GM23338 (cell line): ENCODE data around the gene CHRNB4. TPM values are rescaled to one million over a fixed set of nuclear protein-coding genes. Genes with fewer than 3 reads are reported as not detected.

ENCODE experiments used
- ATAC-seq: fragments of 200-7000 bp; cut with Tn5 transposase; 3 replicates; pipeline ENCODE4 v1.9.1; 2020
- DNase-seq: peaks from one replicate; pipeline ENCODE4 v3.0.0-alpha.2; 2015; ENCODE audit warnings: low spot score
- H2AFZ ChIP-seq: fragments of 200-600 bp; sonication (generic); 2 replicates; pipeline ENCODE4 v1.8.0; 2016; ENCODE audit warnings: antibody characterized with exemption, mild to moderate bottlenecking, moderate library complexity
- H3F3A ChIP-seq: fragments of 200-600 bp; sonication (generic); replicated peaks from 2 replicates; pipeline ENCODE4 v1.8.0; 2017; ENCODE audit warnings: antibody characterized with exemption, mixed run types, low read depth
- H3K27ac ChIP-seq: fragments of 200-600 bp; sonication (generic); 2 replicates; pipeline ENCODE4 v1.6.1; 2016; ENCODE audit warnings: low read depth
- H3K27me3 ChIP-seq: fragments of 200-600 bp; sonication (generic); 2 replicates; pipeline ENCODE4 v1.8.0; 2016; ENCODE audit warnings: mild to moderate bottlenecking, mixed run types, moderate library complexity; ENCODE audit not compliant: insufficient read depth
- H3K36me3 ChIP-seq: fragments of 200-600 bp; sonication (generic); 2 replicates; pipeline ENCODE4 v1.8.0; 2016; ENCODE audit warnings: mild to moderate bottlenecking; ENCODE audit not compliant: insufficient read depth
- H3K4me1 ChIP-seq: fragments of 200-600 bp; sonication (generic); 2 replicates; pipeline ENCODE4 v1.8.0; 2016; ENCODE audit warnings: mild to moderate bottlenecking, moderate library complexity; ENCODE audit not compliant: insufficient read depth
- H3K4me2 ChIP-seq: fragments of 200-600 bp; sonication (generic); 2 replicates; pipeline ENCODE4 v1.7.1; 2017; ENCODE audit warnings: mixed run types
- H3K4me3 ChIP-seq: fragments of 200-600 bp; sonication (generic); 2 replicates; pipeline ENCODE4 v1.6.1; 2016; ENCODE audit warnings: mixed run types
- H3K79me2 ChIP-seq: fragments of 200-600 bp; sonication (generic); replicated peaks from 2 replicates; pipeline ENCODE4 v1.8.0; 2017; ENCODE audit warnings: mild to moderate bottlenecking; ENCODE audit not compliant: insufficient read depth
- H3K9me2 ChIP-seq: fragments of 200-600 bp; sonication (generic); 2 replicates; pipeline ENCODE4 v1.8.0; 2017; ENCODE audit not compliant: insufficient read depth
- H4K20me1 ChIP-seq: fragments of 200-600 bp; sonication (generic); replicated peaks from 2 replicates; pipeline ENCODE4 v1.8.0; 2017; ENCODE audit warnings: mild to moderate bottlenecking; ENCODE audit not compliant: insufficient read depth
- H3K27ac Mint-ChIP-seq: 2 replicates; pipeline ENCODE4 v1.8.0; 2020; ENCODE audit warnings: inconsistent platforms, mild to moderate bottlenecking, moderate library complexity, mixed read lengths
- H3K27me3 Mint-ChIP-seq: 3 replicates; pipeline ENCODE4 v1.8.0; 2022; ENCODE audit warnings: low read depth, mild to moderate bottlenecking, moderate library complexity, mixed read lengths, inconsistent platforms; ENCODE audit not compliant: insufficient read depth, poor library complexity
- H3K36me3 Mint-ChIP-seq: 3 replicates; pipeline ENCODE4 v1.8.0; 2021; ENCODE audit warnings: low read depth, mild to moderate bottlenecking, inconsistent platforms, moderate library complexity, mixed read lengths
- H3K4me1 Mint-ChIP-seq: 3 replicates; pipeline ENCODE4 v1.8.0; 2020; ENCODE audit warnings: mild to moderate bottlenecking, inconsistent platforms, mixed read lengths
- H3K4me3 Mint-ChIP-seq: 3 replicates; pipeline ENCODE4 v1.8.0; 2021; ENCODE audit warnings: moderate library complexity, mild to moderate bottlenecking, inconsistent platforms, mixed read lengths
- H3K9me3 Mint-ChIP-seq: 3 replicates; pipeline ENCODE4 v1.8.0; 2020; ENCODE audit warnings: moderate library complexity, mild to moderate bottlenecking, inconsistent platforms, mixed read lengths
- CREB1 ChIP-seq: fragments of 250-450 bp; sonication (Bioruptor Pico); IDR thresholded peaks from 2 replicates; pipeline ENCODE4 v1.5.0; 2020; ENCODE audit warnings: low read depth, mild to moderate bottlenecking, moderate library complexity
- ETS1 ChIP-seq: IDR thresholded peaks from 2 replicates; pipeline ENCODE4 v1.6.1; 2016; ENCODE audit warnings: antibody characterized with exemption
- EZH2phosphoT487 ChIP-seq: fragments of 200-600 bp; sonication (generic); IDR thresholded peaks from one replicate; pipeline ENCODE4 v1.8.1; 2018; ENCODE audit warnings: antibody characterized with exemption; ENCODE audit not compliant: unreplicated experiment
- JUNB ChIP-seq: IDR thresholded peaks from one replicate; pipeline ENCODE4 v1.6.1; 2016; ENCODE audit warnings: antibody characterized with exemption; ENCODE audit not compliant: unreplicated experiment
- NANOG ChIP-seq: IDR thresholded peaks from 2 replicates; pipeline ENCODE4 v1.6.1; 2016; ENCODE audit warnings: antibody characterized with exemption, borderline replicate concordance
- POLR2AphosphoS5 ChIP-seq: IDR thresholded peaks from 2 replicates; pipeline ENCODE4 v1.6.1; 2016; ENCODE audit warnings: antibody characterized with exemption, low read depth
- ZNF114 ChIP-seq: fragments of 250-450 bp; sonication (Bioruptor Pico); IDR thresholded peaks from 2 replicates; pipeline ENCODE4 v1.5.0; 2020; ENCODE audit warnings: mild to moderate bottlenecking, moderate library complexity
- ZNF331 ChIP-seq: fragments of 250-450 bp; sonication (Bioruptor Pico); IDR thresholded peaks from 2 replicates; pipeline ENCODE4 v1.5.0; 2020; ENCODE audit warnings: low read depth, mild to moderate bottlenecking, moderate library complexity
- ZNF462 ChIP-seq: fragments of 250-450 bp; sonication (Bioruptor Pico); IDR thresholded peaks from 2 replicates; pipeline ENCODE4 v1.5.0; 2020; ENCODE audit warnings: mild to moderate bottlenecking, moderate library complexity
- polyA plus RNA-seq: library from polyadenylated mRNA; unstranded; fragments of >200 nt; fragmentation: Nextera tagmentation; extraction: Ambion mirVana; gene quantifications from 2 replicates; pipeline ENCODE4 v1.2.1, GENCODE V29; 2016
- total RNA-seq: library from RNA; depleted of rRNA; stranded (reverse); fragments of >200 nt; shearing (Covaris generic); gene quantifications from 2 replicates; pipeline ENCODE4 v1.2.3, GENCODE V29; 2014
- TF ChIP-seq, protein P1 (sequence below): IDR thresholded peaks from one replicate; pipeline ENCODE4 v1.6.1; 2018; ENCODE audit warnings: antibody characterized with exemption; ENCODE audit not compliant: unreplicated experiment

CHRNB4 gene
- total and polyA plus RNA-seq, 2 experiments from 2014 or later: 1.4 to 1.6 TPM

- Histone ChIP-seq H4K20me1 (no peaks in the 10 kb centered on the region), H3K27me3 (no peaks in the 10 kb centered on the region), H3K4me2 (no peak overlapping the region), H3K9me2 (no peaks in the 10 kb centered on the region), H3K4me3 (no peak overlapping the region), H3F3A (no peaks in the 10 kb centered on the region; the same call in 1 of the 2 replicates), H3K36me3 (no peaks in the 10 kb centered on the region), H2AFZ (peak overlapping the region; percentile 86; the same call in 1 of the 2 replicates), H3K4me1 (peaks cover 32% of the 10 kb centered on the region), H3K79me2 (no peaks in the 10 kb centered on the region), H3K27ac (no peak overlapping the region)
- ATAC-seq: no peak
- TF ChIP-seq CREB1 (CRISPR knock-in tag) (no peak), POLR2AphosphoS5 (no peak), ZNF331 (CRISPR knock-in tag) (no peak), EZH2phosphoT487 (no peak), NANOG (no peak), ETS1 (no peak)
- DNase-seq: no peak
- no peaks in the 10 kb centered on the region for H3K36me3 Mint-ChIP-seq
- H3K27ac Mint-ChIP-seq: no peak overlapping the region
- H3K4me3 Mint-ChIP-seq: no peak overlapping the region
- H3K4me1 Mint-ChIP-seq: peaks cover 53% of the 10 kb centered on the region
- peaks cover 13% of the 10 kb centered on the region for H3K27me3 Mint-ChIP-seq
- no peaks in the 10 kb centered on the region; the same call in 2 of the 3 replicates for H3K9me3 Mint-ChIP-seq
Measured at GRCh38 chr15:78682004-78682651, 41.1 kb upstream of the CHRNB4 start.

DNA sequence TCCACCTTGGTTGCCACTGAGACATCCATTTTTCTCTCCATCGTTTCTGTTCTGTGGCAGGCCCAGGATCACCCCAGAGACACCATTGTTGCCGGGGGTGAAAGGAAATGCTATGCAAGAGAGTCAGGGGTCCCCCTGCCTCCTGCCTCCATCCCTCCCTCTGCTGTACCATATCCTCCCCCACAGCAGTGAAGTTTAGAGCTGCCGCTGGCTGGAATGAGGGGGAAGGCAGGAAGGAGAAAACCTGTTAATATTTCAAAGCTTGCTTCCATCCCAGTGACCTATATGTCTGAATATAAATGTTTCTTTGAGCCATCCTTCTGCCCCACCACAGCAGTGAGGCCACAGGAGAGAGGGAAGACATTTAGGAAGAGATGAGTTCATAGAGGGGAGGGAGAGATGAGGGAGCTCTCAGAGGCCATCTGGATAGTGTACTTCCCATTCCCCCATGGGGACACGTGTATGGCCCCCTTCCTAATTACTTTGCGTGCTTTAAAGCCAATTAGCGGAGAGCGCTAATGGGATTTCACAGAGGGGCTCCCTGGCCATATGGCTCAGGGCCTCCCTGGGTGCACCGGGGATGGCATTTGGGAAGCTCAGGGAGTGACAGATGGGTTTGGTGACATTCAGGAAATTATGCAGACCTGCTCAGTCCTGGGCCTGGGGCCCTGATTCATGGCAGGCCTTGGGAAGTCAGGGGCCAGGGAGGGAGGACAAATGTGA, 40.4 kb upstream of the CHRNB4 start:
- Mint-ChIP-seq H3K9me3 (no peaks in the 10 kb centered on the region; the same call in 2 of the 3 replicates), H3K4me3 (no peak overlapping the region), H3K27ac (no peak overlapping the region), H3K27me3 (peaks cover 13% of the 10 kb centered on the region), H3K36me3 (no peaks in the 10 kb centered on the region), H3K4me1 (peaks cover 55% of the 10 kb centered on the region)
- Histone ChIP-seq H3F3A (no peaks in the 10 kb centered on the region; the same call in 1 of the 2 replicates), H3K4me3 (no peak overlapping the region), H3K4me1 (peaks cover 36% of the 10 kb centered on the region), H3K27me3 (no peaks in the 10 kb centered on the region), H2AFZ (peak overlapping the region; percentile 86), H3K4me2 (no peak overlapping the region; the same call in 1 of the 2 replicates), H3K9me2 (no peaks in the 10 kb centered on the region), H3K36me3 (no peaks in the 10 kb centered on the region), H3K27ac (no peak overlapping the region), H3K79me2 (no peaks in the 10 kb centered on the region), H4K20me1 (no peaks in the 10 kb centered on the region)
- no peak for ATAC-seq
- DNase-seq: no peak
- no peak for TF ChIP-seq ZNF331 (CRISPR knock-in tag)
- no peak for TF ChIP-seq ZNF114
- TF ChIP-seq ZNF462: no peak
- TF ChIP-seq, protein P1, sequence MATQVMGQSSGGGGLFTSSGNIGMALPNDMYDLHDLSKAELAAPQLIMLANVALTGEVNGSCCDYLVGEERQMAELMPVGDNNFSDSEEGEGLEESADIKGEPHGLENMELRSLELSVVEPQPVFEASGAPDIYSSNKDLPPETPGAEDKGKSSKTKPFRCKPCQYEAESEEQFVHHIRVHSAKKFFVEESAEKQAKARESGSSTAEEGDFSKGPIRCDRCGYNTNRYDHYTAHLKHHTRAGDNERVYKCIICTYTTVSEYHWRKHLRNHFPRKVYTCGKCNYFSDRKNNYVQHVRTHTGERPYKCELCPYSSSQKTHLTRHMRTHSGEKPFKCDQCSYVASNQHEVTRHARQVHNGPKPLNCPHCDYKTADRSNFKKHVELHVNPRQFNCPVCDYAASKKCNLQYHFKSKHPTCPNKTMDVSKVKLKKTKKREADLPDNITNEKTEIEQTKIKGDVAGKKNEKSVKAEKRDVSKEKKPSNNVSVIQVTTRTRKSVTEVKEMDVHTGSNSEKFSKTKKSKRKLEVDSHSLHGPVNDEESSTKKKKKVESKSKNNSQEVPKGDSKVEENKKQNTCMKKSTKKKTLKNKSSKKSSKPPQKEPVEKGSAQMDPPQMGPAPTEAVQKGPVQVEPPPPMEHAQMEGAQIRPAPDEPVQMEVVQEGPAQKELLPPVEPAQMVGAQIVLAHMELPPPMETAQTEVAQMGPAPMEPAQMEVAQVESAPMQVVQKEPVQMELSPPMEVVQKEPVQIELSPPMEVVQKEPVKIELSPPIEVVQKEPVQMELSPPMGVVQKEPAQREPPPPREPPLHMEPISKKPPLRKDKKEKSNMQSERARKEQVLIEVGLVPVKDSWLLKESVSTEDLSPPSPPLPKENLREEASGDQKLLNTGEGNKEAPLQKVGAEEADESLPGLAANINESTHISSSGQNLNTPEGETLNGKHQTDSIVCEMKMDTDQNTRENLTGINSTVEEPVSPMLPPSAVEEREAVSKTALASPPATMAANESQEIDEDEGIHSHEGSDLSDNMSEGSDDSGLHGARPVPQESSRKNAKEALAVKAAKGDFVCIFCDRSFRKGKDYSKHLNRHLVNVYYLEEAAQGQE: no peak
- TF ChIP-seq JUNB: no peak
- TF ChIP-seq POLR2AphosphoS5: no peak
